ENCODE results near the gene CD79A. TPM values are rescaled to one million over a fixed set of nuclear protein-coding genes. Genes with fewer than 3 reads are reported as not detected.

CD79A gene
- total RNA-seq, 1 donor from 2014 or later: not detected

- no peak for DNase-seq (ENCODE audit: low read depth)
- TF ChIP-seq, protein P1, sequence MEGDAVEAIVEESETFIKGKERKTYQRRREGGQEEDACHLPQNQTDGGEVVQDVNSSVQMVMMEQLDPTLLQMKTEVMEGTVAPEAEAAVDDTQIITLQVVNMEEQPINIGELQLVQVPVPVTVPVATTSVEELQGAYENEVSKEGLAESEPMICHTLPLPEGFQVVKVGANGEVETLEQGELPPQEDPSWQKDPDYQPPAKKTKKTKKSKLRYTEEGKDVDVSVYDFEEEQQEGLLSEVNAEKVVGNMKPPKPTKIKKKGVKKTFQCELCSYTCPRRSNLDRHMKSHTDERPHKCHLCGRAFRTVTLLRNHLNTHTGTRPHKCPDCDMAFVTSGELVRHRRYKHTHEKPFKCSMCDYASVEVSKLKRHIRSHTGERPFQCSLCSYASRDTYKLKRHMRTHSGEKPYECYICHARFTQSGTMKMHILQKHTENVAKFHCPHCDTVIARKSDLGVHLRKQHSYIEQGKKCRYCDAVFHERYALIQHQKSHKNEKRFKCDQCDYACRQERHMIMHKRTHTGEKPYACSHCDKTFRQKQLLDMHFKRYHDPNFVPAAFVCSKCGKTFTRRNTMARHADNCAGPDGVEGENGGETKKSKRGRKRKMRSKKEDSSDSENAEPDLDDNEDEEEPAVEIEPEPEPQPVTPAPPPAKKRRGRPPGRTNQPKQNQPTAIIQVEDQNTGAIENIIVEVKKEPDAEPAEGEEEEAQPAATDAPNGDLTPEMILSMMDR (conservative IDR thresholded peaks at IDR 0.05; ENCODE audit: low read depth, low read length): no peak
- peak overlapping the region; percentile 9 for H3K4me3 ChIP-seq (ENCODE audit: low read depth, low read length)
Measured at GRCh38 chr19:41862445-41862986, 14.6 kb upstream of the CD79A start.

GRCh38 chr19:41863209-41863931 is 13.7 kb upstream of the CD79A start:
- H3K4me3 ChIP-seq (ENCODE audit: low read depth, low read length): no peak overlapping the region
- DNase-seq (ENCODE audit: low read depth): no peak
- TF ChIP-seq, protein P1 (conservative IDR thresholded peaks at IDR 0.05; ENCODE audit: low read depth, low read length): no peak

DNA sequence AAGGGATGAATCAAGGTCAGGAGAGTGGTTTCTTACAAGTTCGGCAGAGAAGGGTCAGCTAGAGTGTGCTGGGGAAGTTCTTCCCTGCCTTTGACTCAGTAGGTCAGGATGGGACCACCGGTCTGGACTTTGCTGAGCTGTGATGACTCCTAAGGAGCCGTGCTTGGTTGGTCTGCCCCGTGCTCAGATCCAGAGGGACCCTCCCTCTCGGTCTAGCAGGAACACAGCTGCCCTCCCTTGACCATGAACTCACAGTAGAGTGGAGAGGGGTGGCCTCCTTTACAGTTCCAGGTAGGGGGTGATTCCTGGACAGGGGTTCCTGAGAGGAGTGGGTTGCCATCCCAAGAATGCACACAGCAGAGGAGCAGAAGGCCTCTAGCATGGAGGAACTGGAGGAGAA is 12.7 kb upstream of the CD79A start:
- no peak for DNase-seq (ENCODE audit: low read depth)
- TF ChIP-seq, protein P1 (conservative IDR thresholded peaks at IDR 0.05; ENCODE audit: low read depth, low read length): no peak
- no peak overlapping the region for H3K4me3 ChIP-seq (ENCODE audit: low read depth, low read length)

DNA sequence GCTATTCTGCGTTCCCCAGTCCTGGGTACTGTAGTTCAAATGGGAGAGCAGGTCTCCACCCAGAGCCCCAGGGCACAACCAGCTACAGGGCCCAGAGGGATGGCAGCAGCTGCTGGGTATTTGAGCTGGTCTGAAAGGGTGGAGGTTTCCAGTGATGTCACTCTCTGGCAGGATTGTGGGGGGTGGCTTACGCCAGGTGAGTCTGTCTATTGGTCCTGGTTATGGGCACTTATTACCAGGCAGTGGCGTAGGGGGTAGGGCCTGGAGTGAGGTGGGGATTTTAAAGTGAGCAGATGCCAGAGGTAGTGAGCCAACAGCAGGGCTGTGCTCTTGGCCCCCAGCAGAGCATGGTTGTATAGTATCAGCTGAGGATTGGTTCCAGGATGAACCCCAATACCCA is 10.8 kb upstream of the CD79A start:
- TF ChIP-seq, protein P1 (conservative IDR thresholded peaks at IDR 0.05; ENCODE audit: low read depth, low read length): no peak
- H3K4me3 ChIP-seq (ENCODE audit: low read depth, low read length): no peak overlapping the region
- DNase-seq (ENCODE audit: low read depth): no peak

- no peak for DNase-seq (ENCODE audit: low read depth)
- H3K4me3 ChIP-seq (ENCODE audit: low read depth, low read length): no peak overlapping the region
- TF ChIP-seq, protein P1 (conservative IDR thresholded peaks at IDR 0.05; ENCODE audit: low read depth, low read length): no peak
Measured at GRCh38 chr19:41868120-41868988, 8.7 kb upstream of the CD79A start.

- H3K4me3 ChIP-seq (ENCODE audit: low read depth, low read length): no peak overlapping the region
- no peak for DNase-seq (ENCODE audit: low read depth)
- TF ChIP-seq, protein P1 (conservative IDR thresholded peaks at IDR 0.05; ENCODE audit: low read depth, low read length): no peak
Measured at GRCh38 chr19:41868989-41869300, 8.1 kb upstream of the CD79A start.
